Endodermal cell (in vitro differentiated cells): ENCODE measurements around the gene PSAP. TPM values are rescaled to one million over a fixed set of nuclear protein-coding genes. Genes with fewer than 3 reads are reported as not detected.

Experiments
- DNase-seq: peaks from one replicate; pipeline ENCODE4 v3.0.0-alpha.2; 2017
- H3K27ac ChIP-seq: 2 replicates; pipeline ENCODE4 v1.5.1; 2013; ENCODE audit warnings: mild to moderate bottlenecking, low read depth, low read length, moderate library complexity
- H3K27me3 ChIP-seq: 2 replicates; pipeline ENCODE4 v1.6.1; 2013; ENCODE audit warnings: mild to moderate bottlenecking, low read length, moderate library complexity; ENCODE audit not compliant: insufficient read depth, control insufficient read depth, poor library complexity, severe bottlenecking
- H3K36me3 ChIP-seq: 2 replicates; pipeline ENCODE4 v1.7.0; 2013; ENCODE audit warnings: mild to moderate bottlenecking, low read length, moderate library complexity; ENCODE audit not compliant: control insufficient read depth, insufficient read depth
- H3K4me1 ChIP-seq: one replicate; pipeline ENCODE4 v1.7.0; 2013; ENCODE audit warnings: low read length; ENCODE audit not compliant: control insufficient read depth, insufficient read depth
- H3K4me3 ChIP-seq: 2 replicates; pipeline ENCODE4 v1.5.1; 2013; ENCODE audit warnings: mild to moderate bottlenecking, low read length, moderate library complexity
- H3K9ac ChIP-seq: 2 replicates; pipeline ENCODE4 v1.6.1; 2013; ENCODE audit warnings: mild to moderate bottlenecking, low read length, moderate library complexity; ENCODE audit not compliant: poor library complexity, severe bottlenecking; ENCODE audit errors: extremely low read depth
- H3K9me3 ChIP-seq: 2 replicates; pipeline ENCODE4 v1.6.1; 2013; ENCODE audit warnings: mild to moderate bottlenecking, low read length, moderate library complexity; ENCODE audit not compliant: control insufficient read depth
- H3K27ac Mint-ChIP-seq: 2 replicates; pipeline ENCODE4 v1.8.0; 2020; ENCODE audit warnings: mixed read lengths
- H3K27me3 Mint-ChIP-seq: 2 replicates; pipeline ENCODE4 v1.8.0; 2021; ENCODE audit warnings: mild to moderate bottlenecking, mixed read lengths; ENCODE audit not compliant: insufficient read depth
- H3K36me3 Mint-ChIP-seq: 2 replicates; pipeline ENCODE4 v1.8.0; 2020; ENCODE audit warnings: low read depth, mixed read lengths
- H3K4me1 Mint-ChIP-seq: 2 replicates; pipeline ENCODE4 v1.8.0; 2020; ENCODE audit warnings: mixed read lengths
- H3K4me3 Mint-ChIP-seq: 2 replicates; pipeline ENCODE4 v1.8.0; 2020; ENCODE audit warnings: mild to moderate bottlenecking, moderate library complexity, mixed read lengths
- H3K9me3 Mint-ChIP-seq: 2 replicates; pipeline ENCODE4 v1.8.0; 2020; ENCODE audit warnings: mild to moderate bottlenecking, mixed read lengths
- WGBS, 2 experiments: methylation state at CpG; one replicate each; pipeline versions ENCODE4 v1.1.5 to v1.1.7; 2013; ENCODE audit warnings: missing lambda C conversion rate in 2 of 2, mixed read lengths in 1 of 2; ENCODE audit not compliant: insufficient coverage in 1 of 2, insufficient read length in 1 of 2; 5-methylcytosine and 5-hydroxymethylcytosine counted together
- total RNA-seq, 2 donors: library from RNA; stranded (reverse); fragmentation: NEBNext Ultra II Directional in 1 of 2; extraction: Animal tissue kit (Norgen Biotek cat#: 25700) in 1 of 2; gene quantifications; 2 replicates in 1 of 2; 3 replicates in 1 of 2; pipeline ENCODE4 v1.2.1, GENCODE V29; 2021
- TF ChIP-seq, protein P1 (sequence below): fragments of 200-600 bp; sonication (generic); conservative IDR thresholded peaks from 2 replicates; pipeline ENCODE4 v1.5.0; 2021; ENCODE audit warnings: antibody characterized with exemption, mild to moderate bottlenecking

PSAP gene
- total RNA-seq, 2 donors from 2014 or later = 456 to 549 TPM

DNA sequence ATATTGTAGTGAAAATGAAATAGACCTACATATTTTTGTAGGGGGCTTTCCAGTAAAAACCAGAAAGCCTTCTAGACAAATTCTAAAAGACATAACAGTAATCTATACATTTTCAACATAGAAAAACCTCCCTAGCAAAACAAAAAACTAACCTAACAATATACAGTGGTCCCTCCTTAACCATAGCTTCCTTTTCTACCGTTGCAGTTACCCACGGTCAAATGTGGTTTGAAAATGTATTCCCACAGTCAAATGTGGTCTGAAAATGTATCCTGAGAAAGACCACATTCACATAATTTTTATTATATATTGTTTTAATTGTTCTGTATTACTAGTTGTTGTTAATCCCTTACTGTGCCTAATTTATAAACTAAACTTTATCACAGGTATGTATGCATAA, 6.4 kb downstream of the PSAP start:
- Mint-ChIP-seq H3K27ac (no peak overlapping the region), H3K9me3 (no peaks in the 10 kb centered on the region), H3K4me3 (no peak overlapping the region), H3K27me3 (no peaks in the 10 kb centered on the region), H3K4me1 (peaks cover 38% of the 10 kb centered on the region), H3K36me3 (peaks cover 16% of the 10 kb centered on the region)
- Histone ChIP-seq H3K27ac (no peak overlapping the region), H3K4me3 (no peak overlapping the region), H3K36me3 (peaks cover 11% of the 10 kb centered on the region), H3K9ac (no peak overlapping the region), H3K27me3 (no peaks in the 10 kb centered on the region), H3K9me3 (peaks cover 12% of the 10 kb centered on the region), H3K4me1 (peaks cover 7% of the 10 kb centered on the region)
- 96% methylated on average over 2 of the region's 2 CpGs; no CpG with 5 or more reads in 1 of the 2 experiments for WGBS, 2 experiments
- DNase-seq = no peak
- TF ChIP-seq, protein P1, sequence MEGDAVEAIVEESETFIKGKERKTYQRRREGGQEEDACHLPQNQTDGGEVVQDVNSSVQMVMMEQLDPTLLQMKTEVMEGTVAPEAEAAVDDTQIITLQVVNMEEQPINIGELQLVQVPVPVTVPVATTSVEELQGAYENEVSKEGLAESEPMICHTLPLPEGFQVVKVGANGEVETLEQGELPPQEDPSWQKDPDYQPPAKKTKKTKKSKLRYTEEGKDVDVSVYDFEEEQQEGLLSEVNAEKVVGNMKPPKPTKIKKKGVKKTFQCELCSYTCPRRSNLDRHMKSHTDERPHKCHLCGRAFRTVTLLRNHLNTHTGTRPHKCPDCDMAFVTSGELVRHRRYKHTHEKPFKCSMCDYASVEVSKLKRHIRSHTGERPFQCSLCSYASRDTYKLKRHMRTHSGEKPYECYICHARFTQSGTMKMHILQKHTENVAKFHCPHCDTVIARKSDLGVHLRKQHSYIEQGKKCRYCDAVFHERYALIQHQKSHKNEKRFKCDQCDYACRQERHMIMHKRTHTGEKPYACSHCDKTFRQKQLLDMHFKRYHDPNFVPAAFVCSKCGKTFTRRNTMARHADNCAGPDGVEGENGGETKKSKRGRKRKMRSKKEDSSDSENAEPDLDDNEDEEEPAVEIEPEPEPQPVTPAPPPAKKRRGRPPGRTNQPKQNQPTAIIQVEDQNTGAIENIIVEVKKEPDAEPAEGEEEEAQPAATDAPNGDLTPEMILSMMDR = no peak

DNA sequence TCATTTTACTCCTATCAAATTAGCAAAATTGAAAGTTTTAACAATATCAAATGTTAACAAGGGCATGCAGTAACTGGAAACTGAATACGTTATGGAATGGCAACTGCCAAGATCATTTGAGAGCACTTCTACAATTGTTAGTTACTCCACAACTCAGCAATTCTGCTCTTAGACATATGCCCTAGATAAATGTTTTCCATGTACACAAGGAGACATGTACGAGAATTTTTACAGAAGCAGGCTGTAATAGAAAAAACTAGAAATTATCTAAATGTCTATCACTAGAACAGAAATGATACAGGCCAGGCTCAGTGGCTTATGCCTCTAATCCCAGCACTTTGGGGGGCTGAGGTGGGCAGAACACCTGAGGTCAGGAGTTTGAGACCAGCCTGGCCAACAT, 7.0 kb downstream of the PSAP start:
- H3K27ac Mint-ChIP-seq = no peak overlapping the region
- peaks cover 11% of the 10 kb centered on the region for H3K36me3 ChIP-seq

DNA sequence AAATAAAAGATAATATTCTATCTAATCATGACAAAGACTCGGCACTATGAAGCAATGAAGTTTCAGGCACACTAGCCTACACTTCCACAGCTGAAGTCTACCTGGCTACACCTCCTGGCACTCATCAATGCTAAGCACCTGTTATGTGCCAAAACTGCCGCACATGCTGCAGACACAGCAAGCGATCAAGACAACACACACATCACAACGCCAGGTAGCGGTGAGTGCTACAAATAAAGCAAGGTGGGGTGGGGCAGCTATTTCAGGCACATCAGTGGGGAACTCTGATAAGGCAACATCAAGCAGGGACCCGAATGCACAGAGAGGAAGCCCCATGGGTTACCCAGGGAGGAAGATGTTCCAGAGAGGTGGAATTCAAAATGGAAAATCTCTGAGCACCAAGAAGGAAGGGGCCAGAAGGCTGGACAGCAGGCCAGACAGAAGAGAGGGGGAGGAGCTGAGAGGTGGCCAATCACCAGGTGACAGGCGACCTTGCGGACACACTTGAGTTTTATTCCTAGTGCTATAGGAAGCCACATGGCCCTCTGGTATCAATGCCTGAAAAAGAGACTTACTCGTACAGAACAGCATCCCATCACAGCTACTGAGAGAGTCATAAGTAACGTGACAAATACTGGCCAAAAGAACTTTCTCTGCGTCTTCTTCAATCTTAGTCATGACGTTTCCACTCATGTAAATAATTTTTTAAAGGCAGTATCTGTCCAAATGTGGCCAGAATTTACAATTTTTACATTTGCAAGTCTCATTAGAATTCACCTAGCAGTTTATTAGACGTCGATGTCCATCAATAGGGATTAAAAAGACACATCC, 8.0 kb downstream of the PSAP start:
- H3K4me1 ChIP-seq = no peaks in the 10 kb centered on the region
- no peaks in the 10 kb centered on the region for H3K9me3 Mint-ChIP-seq
- H3K9ac ChIP-seq = no peak overlapping the region
- no peaks in the 10 kb centered on the region for H3K27me3 ChIP-seq
- H3K27me3 Mint-ChIP-seq = no peaks in the 10 kb centered on the region
- H3K4me3 Mint-ChIP-seq = no peak overlapping the region
- H3K4me3 ChIP-seq = no peak overlapping the region
- no peak overlapping the region for H3K27ac Mint-ChIP-seq
- H3K9me3 ChIP-seq = peaks cover 12% of the 10 kb centered on the region
- WGBS, 2 experiments = 94 to 95% methylated on average over 11 to 14 of the region's 14 CpGs
- TF ChIP-seq, protein P1 = no peak
- H3K36me3 Mint-ChIP-seq = peaks cover 14% of the 10 kb centered on the region
- H3K36me3 ChIP-seq = peaks cover 15% of the 10 kb centered on the region
- peaks cover 31% of the 10 kb centered on the region for H3K4me1 Mint-ChIP-seq
- no peak for DNase-seq
- H3K27ac ChIP-seq = peak overlapping the region; percentile 51

More for the DNA sequence above, 7.0 kb downstream of the PSAP start:
- TF ChIP-seq, protein P1 = no peak
- peaks cover 7% of the 10 kb centered on the region for H3K4me1 ChIP-seq
- peaks cover 34% of the 10 kb centered on the region for H3K4me1 Mint-ChIP-seq
- no peaks in the 10 kb centered on the region for H3K9me3 Mint-ChIP-seq
- H3K9me3 ChIP-seq = peaks cover 12% of the 10 kb centered on the region
- H3K27me3 Mint-ChIP-seq = no peaks in the 10 kb centered on the region
- H3K27ac ChIP-seq = no peak overlapping the region
- H3K9ac ChIP-seq = no peak overlapping the region
- H3K4me3 ChIP-seq = no peak overlapping the region
- no peaks in the 10 kb centered on the region for H3K27me3 ChIP-seq
- H3K36me3 Mint-ChIP-seq = peaks cover 16% of the 10 kb centered on the region
- DNase-seq = no peak
- H3K4me3 Mint-ChIP-seq = no peak overlapping the region
- 96 to 100% methylated on average over 1 to 2 of the region's 2 CpGs for WGBS, 2 experiments
